DMS79 (cell line): ENCODE results near the gene TBC1D30.
"Not testable (repeated sequence)": the region's sequence is repeated elsewhere in the genome, so short reads cannot be mapped to it uniquely, and the experiment has no call there.

ENCODE experiments used
- DNase-seq: peaks from one replicate; lab custom pipeline; 2025; lab: John Stamatoyannopoulos, UW

The TBC1D30 gene, protein sequence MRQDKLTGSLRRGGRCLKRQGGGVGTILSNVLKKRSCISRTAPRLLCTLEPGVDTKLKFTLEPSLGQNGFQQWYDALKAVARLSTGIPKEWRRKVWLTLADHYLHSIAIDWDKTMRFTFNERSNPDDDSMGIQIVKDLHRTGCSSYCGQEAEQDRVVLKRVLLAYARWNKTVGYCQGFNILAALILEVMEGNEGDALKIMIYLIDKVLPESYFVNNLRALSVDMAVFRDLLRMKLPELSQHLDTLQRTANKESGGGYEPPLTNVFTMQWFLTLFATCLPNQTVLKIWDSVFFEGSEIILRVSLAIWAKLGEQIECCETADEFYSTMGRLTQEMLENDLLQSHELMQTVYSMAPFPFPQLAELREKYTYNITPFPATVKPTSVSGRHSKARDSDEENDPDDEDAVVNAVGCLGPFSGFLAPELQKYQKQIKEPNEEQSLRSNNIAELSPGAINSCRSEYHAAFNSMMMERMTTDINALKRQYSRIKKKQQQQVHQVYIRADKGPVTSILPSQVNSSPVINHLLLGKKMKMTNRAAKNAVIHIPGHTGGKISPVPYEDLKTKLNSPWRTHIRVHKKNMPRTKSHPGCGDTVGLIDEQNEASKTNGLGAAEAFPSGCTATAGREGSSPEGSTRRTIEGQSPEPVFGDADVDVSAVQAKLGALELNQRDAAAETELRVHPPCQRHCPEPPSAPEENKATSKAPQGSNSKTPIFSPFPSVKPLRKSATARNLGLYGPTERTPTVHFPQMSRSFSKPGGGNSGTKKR

DNA sequence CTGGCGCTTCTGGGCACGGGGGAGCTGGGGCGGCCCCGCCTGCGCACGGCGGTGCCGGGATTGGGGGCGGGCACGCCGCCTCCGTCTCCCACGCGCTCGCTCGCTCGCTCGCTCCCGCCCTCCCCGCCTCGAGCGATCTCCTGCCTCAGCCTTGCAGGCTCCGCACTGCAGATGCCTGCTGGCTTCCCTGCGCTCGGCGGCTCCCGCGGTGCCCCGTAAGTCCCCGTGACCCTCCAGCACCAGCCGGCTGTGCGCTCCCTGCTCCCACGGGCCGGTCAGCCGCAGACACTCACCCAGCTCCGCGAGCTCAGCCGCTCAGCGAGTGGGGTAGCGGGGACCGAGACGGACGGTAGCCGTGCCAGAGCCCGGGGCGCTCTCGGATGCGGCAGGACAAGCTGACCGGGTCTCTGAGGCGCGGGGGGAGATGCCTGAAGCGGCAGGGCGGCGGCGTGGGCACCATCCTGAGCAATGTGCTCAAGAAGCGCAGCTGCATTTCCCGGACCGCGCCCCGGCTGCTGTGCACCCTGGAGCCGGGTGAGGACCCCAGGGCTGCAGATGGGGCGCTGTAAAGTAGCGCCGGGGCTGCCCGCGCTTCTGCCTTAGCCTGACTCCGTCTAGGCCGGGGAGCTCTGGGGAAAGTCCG is at the start of gene TBC1D30:
TSS of gene TBC1D30 (plus strand) at position 148 of the 643 bp plus-strand sequence. CDS start at position 381, 233 bp downstream.
- no peak for DNase-seq

DNA sequence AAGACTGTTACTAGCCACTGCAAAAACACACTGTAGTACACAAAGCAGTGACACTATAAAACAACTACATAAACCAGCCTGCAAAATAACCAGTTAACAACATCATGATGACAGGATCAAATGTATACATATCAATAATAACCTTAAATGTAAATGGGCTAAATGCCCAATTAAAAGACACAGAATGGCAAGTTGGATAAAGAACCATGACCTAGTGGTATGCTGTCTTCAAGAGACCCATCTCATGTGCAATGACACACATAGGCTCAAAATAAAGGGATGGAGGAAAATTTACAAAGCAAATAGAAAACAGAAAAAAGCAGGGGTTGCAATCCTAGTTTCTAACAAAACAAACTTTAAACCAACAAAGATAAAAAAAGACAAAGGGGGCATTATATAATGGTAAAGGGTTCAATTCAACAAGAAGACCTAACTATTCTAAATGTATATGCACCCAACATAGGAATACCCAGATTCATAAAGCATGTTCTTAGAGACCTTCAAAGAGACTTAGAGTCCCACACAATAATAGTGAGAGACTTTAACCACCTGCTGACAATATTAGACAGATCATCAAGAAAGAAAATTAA is 49.2 kb upstream of the TBC1D30 start:
- DNase-seq = not testable (repeated sequence)

DNA sequence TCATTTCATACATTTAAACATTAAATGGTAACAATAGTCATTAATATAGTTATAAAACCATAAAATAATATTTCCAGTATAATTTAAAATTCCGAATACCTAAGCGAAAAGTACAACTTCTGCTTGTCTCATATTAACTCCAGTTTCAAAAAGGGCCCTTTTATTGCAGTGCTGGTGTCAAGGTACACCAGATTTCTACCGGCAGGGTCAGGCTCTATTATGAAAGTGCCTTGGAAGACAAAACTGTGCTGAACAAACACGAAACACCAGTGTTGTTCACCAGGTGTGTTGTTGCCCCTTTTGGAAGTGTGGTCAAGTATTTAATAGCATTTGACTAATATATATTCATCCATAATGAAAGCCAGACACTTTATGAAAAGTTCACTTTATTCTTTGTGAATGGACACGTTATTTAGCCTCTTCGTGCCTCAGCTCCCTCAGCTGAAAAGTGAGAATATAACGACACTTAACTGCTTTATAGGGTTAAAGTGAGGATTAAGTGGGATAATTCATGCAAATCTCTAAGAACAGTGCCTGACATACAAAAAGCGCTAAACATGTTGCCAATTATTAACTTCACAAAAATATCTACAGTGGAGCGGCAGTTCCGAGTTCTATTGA is 45.0 kb upstream of the TBC1D30 start:
- no peak for DNase-seq

DNA sequence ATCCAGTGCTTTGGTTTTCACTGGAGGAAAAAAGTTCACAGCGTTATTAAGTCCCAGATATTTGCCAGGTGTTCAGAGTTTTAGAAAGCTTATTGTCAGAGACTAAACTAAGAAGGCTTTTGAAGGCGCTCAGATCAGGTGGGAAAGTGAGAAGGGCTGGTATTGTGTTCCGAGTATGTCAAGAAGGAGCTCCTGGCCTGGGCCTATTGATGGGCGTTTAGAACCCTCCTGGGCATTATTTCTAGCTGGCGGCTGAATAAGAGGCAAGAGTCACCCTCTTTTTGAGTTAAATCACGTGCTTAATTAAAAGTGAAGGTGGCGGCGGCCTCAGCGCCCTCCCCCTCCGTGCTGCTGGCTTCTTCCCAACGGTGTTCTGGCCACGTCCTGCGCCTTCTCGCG is 44.3 kb upstream of the TBC1D30 start:
- DNase-seq = no peak

DNA sequence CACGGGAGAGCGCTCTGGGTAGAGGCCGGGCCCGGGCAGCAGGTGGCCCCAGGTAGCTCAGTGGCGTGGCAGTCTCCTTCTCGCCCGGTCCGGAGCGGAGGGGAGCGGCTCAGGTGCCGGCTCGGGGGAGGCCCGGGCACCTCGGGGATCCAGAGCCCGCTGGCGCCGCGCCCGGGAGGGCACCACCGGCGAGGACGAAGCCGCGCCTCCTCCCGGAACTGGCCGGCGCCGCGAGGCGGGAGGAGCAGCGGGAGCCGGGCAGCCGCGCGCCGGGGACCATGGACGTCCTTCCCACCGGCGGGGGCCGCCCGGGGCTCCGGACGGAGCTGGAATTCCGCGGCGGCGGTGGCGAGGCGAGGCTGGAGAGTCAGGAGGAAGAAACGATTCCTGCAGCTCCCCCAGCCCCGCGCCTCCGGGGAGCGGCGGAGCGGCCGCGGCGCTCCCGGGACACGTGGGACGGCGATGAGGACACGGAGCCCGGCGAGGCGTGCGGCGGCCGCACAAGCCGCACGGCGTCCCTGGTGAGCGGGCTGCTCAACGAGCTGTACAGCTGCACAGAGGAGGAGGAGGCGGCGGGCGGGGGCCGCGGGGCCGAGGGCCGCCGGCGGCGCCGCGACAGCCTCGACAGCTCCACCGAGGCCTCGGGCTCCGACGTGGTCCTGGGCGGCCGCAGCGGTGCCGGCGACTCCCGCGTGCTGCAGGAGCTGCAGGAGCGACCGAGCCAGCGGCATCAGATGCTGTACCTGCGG is 43.7 kb upstream of the TBC1D30 start:
- DNase-seq = no peak

DNA sequence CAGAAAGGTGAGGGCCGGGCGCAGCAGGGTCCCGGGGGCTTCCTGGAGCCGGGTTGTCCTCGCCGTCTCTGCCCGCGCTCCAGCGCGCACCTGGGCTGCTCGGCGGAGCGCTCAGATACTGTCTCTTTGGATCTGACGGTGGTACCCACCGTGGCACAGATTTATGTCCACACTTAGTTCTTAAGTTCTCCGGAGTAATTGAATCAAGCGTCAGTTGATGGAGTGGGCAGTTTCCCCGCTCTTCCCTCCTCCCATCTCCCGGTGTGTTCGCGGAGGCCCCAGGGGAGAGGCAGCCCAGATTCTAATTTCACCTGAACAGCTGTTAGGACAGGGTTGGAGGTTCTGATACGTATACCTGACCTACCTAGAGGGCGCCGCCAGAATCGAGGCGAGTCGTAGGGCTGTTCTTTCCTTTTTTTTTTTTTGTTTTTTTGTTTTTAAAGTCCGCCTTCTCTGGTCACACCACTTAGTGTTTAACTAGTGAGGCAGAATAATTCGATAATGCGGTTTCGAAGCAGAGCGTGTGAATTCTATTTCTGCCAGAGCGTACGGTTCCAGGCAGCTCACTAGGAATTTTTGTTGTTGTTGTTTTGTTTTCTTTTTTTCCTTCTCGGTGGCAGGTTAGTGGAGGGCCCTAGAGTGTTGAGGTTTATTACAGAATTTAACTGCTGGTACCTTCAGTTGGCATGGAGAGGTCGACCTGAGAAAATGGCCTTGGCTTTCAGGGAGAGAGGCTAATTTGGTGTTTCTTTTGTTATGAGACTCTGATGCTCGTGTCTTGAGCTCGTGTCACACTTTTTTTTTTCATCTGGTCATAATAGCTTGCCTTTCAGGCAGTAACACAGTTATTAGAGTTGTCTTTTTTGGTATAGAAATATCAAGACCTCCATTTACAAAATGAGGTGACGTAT is 42.9 kb upstream of the TBC1D30 start:
- DNase-seq = no peak

DNA sequence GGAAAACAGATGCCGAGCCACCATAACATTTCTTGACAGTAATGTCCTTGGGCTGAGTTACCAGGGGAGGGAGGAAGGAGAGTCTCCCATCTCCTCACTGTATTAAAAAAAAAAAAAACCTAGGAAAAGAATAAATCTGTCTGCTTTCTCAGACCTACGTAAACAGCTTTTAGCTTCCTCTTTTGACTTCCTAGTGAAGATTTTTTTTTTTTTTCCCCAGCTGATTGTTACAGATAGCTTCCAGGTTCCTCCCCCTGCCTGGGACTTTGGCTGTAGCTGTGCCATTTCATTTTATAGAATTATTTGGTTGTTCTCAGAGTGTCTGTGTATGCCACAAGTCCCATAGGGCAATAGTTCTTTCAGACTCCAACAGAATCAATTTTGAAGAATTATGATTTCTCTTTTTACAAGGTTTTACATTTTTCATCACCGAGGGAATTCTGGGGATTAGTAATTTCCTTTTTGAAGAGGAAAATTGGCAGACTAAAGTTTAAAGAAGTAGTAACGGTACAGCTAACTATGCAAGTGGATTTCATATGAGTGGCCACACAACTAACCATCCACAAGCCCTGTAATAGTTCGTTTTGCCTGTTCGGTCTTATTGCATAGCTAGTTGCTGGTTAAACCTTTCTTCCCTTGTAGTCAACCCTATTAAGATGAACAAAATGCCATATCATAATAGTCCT is 42.1 kb upstream of the TBC1D30 start:
- DNase-seq = no peak

DNA sequence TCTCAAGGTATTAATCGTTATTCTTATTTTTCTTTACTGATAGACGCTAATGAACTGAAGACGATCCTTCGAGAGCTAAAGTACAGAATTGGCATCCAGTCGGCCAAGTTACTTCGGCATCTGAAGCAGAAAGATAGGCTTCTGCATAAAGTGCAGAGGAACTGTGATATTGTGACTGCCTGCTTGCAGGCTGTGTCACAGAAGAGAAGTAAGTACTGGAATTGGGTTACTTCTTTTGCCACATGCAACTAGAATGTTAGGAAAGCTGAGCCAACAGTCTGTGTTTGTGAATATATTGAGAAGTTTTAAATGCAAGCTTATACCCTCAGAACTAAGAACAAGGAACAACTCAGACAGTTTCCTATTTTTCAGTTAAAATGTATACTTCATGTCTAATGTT is 38.6 kb upstream of the TBC1D30 start:
- DNase-seq = no peak

DNA sequence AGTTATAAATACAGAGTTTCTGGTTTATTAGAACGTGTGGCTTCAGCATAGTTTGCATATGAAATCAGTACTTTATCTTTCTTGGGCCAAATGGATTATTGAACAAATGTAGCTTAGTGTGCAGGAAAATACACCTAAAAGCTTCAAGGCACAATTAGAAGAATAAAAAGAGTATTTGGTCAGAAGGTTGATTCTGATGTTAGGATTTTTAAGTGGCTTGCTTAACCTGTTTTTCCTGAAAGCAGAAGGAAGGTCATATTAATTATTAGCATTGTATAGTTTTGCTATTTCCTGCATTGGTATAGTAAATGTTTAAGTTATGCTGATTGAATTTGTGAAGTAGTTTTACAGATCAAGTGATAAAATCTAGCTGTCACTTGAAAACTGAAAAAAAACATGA is 34.3 kb upstream of the TBC1D30 start:
- DNase-seq = no peak

DNA sequence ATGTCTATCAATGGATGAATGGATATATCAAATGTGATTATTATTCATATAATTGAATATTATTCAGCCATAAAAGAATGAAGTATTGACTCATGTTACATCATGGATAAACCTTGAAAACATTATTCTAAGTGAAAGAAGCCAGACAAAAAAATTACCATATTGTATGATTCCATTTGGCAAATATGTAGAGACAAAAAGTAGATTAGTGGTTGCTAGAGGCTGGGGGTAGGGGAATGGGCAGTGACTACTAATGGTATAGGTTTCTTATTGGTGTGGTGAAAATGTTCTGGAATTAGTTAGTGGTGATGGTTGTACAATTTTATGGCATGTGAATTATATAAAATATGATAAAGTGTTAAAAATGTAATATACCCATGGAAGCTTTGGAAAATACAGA is 33.4 kb upstream of the TBC1D30 start:
- no peak for DNase-seq

DNA sequence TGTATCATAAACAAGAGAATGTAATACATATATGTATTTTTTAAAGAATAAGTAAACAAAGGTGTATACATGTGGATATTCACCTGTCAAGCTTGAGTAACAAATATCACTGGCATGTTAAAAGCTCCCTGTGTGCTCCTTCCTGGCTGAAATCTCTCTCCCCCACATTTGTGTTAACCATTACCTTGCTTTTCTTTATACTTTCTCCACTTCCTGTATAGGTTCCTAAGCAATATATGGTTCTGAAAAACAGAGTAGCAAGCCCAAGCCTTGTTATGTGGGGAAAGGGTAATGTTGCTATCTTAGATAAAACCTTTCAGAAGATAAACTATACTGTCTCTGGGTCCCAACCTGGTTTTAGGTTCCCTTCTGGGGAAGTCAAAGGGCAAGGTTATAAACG is 32.3 kb upstream of the TBC1D30 start:
- DNase-seq = no peak

DNA sequence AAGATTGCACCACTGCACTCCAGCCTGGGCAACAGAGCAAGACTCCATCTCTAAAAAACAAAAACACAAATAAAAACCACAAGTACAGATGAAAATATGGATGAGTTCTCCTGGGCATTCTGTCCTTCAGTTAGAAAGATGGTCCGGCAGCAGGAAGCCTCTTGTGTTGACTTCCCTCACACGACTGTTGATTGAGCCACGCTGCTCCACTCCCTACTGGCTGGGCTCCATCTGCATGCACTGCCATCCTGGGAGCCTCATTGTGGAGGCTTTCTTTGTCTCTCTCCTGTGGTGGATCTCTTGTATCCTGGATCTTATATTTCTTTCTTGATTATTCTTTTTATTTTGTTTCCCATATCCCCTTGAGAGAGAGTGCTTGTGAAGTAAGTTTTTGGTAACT is 30.8 kb upstream of the TBC1D30 start:
- no peak for DNase-seq

DNA sequence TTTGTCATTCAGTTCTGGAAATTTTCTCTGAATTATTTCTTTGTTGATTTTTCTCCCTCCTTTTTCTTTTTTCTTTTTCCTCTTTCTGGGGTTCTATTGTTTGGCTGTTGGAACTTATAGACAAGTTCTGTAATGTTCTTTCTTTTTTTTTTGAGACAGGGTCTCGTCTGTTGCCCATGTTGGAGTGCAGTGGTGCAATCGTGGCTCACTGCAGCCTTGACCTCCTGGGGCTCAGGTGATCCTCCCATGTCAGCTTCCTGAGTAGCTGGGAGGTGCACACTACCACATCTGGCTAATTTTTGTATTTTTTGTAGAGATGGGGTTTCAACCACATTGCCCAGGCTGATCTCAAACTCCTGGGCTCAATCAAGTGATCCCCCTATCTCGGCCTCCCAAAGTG is 30.1 kb upstream of the TBC1D30 start:
- DNase-seq = no peak

DNA sequence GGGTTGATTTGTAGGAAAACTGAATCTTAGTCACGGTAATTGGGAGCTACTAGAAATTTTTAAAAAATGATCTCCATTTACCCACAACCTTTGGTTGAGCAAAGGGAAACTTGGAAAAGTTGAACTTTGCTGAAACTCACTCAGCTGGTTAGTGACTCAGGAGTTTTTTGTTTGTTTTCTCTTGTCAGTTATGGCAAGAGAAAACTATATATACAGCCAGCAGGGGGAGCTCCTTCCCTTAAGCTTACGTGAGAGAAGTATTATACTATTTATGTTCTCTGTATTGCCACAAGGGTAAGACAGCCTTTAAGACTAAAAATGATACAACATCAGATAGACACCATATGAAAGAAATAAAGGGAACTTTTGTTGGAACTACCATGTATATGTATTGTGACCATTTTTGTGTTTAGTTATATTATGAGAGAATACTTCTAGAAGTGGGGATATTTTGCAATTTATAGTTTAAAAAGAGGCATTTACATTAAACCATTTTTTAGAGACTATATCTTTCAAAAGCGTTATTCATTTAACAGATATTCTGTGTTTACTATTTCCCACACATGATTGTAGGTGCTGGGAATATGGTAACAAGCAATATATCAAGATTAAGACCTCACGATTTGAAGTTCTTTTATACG is 28.1 kb upstream of the TBC1D30 start:
- no peak for DNase-seq

DNA sequence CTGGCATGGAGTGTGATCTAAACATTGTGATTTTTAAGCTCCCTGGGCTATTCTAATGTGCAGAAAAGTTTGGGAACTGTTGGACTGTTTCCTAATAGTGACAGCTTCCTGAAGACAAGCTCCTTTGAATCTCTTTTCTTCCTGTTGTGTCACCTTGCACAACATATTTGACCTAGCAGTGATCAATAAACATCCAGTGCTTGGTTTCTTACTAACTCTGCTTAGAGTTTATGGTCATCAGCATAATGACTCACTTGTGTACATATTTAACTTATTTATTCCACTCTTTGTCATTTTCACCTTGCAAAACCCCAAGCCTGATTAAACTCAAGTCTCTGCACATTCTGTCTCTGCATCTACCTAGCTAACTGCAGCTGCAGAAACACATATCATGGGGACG is 27.3 kb upstream of the TBC1D30 start:
- DNase-seq = no peak

DNA sequence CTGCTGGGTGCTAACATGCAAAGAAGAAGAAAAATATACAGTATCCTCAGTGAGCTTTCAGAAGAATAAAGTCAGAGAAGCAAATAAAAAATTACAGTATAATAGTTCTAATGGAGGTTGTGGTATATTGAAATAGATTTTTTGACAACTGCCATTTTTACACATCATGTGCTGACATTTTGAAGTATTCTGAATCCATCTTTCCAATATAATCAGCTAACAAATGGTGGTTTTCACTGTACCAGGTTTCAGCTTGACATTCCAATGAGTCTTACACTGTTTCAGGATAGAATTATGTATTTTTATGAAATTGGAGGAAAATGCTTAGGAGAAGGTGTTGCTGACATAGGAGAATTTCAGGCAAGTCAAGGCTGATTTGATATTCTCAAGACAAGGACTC is 26.3 kb upstream of the TBC1D30 start:
- DNase-seq = no peak

DNA sequence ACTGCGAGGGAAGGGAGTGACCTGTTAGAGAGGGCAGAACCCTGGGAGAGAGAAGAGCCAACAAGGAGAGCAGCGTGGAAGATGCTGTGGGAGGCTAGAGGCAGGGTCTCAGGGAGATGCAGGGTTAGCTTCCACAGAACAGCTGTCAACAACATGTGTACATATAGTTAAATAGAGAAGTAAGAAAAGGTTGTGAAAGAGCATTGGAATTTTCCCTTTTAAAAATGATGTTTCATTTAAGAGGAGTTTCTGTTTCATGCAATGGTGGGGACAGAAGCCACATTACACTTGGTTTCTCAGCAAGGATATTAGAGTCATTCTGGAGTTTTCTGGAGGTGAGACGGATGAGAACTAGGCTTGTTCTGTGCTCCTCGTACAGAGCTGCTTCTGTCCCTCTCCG is 23.8 kb upstream of the TBC1D30 start:
- no peak for DNase-seq

DNA sequence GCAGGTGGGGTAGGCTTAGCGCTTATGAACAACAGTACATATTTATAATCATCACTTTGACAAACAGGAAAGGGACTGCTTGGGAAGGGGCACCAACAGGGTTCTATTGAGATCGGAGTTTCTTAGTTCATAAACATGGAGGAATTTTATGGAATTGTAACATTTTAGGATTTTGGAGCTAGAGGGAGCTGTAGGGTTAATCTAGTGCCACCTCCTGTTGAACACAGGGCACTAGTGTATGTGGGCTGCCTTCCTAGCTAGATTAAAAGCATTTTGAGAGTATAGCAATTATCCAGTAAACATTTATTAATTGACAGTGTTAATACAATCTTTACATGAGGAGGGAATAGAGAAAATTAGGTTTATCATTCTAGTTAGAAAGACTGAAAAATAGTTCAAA is 23.1 kb upstream of the TBC1D30 start:
- no peak for DNase-seq

DNA sequence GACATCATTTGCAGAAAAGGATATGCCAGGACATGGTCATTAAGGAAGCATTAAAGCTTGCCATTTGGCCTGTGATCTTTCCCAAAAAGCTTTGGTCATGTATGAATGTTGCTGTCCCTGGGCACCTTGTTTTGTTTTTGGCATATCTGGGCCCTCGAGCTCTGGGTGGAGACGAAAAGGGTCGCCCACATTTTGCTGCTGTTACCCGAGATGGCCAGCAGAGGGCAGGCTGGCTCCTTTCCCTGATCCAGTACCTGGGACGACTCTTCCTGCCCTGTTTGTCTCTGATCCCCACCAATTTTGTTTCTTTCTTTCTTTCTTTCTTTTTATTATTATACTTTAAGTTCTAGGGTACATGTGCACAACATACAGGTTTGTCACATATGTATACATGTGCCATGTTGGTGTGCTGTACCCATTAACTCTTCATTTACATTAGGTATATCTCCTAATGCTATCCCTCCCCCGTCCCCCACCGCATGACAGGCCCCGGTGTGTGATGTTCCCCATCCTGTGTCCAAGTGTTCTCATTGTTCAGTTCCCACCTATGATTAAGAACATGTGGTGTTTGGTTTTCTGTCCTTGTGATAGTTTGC is 22.2 kb upstream of the TBC1D30 start:
- not testable (repeated sequence) for DNase-seq
